Limb (tissue), 2 donors: ENCODE measurements around the gene HEATR5A.

Experiments
- DNase-seq, 2 donors: peaks; one replicate each; pipeline ENCODE4 v3.0.0-alpha.2; 2016; ENCODE audit errors: extremely low spot score in 2 of 2

HEATR5A gene

DNA sequence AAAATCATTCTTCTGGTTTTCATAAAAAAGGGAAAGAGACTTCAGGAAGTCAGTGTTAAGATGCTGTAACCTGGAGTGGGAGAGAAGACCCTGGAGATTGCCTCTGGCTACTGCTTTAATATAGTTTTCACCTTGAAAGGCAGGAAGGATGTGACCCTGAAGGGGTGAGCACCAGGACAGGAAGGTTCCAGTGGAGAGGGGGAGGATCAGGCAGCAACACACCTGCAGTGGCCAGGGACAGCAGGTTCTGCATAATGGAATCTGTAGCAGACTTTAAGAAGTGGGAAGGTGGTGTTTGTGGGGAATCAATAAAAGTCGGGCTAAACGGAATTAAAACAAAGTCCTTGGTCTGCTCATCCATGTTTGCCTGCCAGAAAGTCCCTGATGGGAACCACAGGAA, 6.3 kb upstream of the HEATR5A start:
- DNase-seq = no peak

DNA sequence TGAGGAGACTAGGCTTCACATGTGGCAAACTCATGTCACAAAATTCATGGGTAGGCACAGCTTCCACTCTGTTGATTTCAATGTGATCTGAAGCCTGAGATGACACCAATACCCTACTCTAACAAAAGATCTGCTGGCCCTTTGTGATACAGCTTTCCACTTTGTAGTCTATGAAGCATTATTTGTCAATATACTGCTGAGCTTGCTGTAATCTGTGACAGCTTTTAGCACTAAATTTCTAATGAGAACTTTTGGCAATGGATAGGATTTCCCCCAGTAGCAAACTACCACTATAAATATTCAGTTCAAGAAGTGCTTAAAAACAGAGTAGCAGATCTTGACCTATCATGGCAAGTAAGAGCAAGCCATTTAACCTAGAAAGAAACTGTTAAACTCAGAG, 5.6 kb upstream of the HEATR5A start:
- no peak for DNase-seq

DNA sequence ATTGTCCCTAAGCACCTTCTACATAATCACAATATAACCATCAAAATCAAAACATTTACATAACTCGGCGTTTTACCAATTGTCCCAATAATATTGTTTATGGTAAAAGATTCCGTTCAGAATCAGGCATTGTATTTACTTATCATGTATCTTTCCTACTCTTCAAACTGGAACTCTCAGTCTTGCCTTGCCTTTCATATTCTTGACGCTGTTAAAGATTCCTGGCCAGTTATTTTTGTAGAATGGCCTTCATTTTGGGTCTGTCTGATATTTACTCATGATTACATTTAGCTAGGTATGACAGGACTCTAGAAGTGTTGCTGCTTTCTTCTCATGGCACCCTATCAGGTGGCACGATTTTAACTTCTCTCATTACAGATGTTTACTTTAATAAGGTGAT, 850 bp upstream of the HEATR5A start:
- DNase-seq = no peak

DNA sequence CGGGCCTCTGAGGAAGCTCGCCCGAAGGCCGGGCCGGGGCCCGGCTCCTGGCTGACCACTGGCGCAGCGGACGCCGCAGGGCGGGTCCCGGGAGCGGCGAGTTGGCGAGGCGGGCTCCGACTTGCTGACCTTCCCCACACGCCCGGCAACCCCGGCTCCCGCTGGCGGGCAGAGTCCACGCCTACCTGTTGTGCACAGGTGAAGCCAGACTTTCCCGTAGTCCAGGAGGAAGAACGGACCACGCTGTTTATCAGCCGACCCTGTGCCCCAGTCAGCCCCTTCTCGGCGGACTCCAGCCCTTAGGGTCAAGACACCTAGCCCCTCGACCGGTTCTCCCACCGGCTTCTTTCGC, 407 bp downstream of the HEATR5A start:
- DNase-seq = peak in 1 of 2 donors; percentile 70

DNA sequence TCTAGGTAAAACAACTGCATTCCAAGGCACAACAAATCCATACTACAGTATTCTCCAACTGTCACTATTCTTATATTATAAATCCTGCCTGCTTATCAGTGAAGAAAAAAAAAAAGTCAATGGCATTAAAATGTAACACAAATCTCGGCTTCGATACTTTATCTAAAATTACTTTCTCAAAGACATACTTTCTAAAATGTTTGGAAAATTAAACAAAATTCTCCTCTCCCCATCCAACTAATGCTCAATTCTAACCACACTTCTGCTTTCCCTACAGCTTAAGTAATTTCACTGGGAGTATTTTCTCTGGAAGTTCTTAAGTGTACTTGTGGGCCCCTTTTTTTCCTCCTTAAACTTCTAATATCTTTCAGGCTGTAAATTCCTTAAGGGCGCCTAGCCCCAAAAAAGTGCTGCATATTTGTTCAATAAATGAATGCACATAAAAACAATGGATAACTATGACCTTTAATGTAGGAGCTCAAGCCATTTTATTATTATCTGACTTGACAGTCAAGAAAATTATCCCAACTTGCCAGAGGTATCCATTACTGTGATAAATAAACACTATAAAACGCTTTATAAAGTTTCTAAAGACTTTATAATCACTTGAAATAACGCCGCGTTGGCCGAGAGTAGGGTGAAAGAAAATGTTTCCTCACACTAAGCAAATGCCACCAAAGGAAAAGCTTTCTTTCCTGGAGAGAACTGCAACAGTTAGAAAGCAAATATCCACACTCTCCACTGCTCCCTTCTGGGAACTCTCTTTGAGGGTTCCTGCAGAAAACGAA, 977 bp downstream of the HEATR5A start:
- DNase-seq = no peak

DNA sequence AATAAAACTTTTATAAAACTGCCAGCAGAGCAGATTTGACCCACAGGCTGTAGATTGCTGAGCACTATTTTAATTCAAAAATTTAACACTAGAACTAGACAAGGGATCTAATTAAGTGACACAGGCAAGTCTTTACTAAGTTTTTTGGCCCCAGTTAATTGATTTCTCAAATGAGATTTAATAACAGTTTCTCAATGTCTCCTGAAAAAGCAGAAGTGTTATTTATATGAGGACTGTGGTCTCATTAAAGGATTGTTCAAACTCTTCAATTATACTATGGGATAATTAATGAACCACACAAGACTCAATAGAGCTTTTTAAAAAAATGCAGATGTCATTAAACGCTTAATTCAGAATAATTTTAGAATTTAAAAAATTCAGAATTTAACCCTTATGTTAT, 1.9 kb downstream of the HEATR5A start:
- no peak for DNase-seq

DNA sequence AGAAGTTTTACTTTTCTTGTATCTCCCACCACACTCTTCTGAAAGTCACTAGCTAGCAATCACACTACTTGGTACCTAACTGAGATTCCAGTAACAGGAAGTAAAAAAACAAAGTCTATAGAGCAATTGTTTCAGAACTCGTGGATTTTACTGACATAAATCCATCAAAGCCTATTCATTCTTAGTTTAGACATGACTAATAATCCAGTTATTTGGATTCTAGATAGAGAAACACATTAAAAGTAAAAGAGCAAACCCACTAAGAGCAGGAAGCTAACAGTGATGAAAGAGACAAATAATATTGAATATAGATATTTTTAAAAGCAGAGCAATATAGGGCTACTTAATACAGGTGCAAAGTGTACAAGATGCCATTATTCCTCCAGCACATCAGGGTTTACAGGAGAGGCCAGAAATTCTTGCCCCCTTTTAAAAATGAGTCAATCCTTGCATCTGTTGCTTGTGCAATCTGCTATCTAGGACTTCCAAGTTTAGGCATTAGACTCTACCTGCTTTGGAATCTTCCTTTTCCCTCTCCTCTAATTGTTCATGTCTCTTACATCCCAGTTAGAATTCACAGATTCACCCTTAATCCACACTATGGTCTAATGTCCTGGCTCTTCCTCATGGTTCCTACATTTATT, 6.0 kb downstream of the HEATR5A start:
- no peak for DNase-seq

DNA sequence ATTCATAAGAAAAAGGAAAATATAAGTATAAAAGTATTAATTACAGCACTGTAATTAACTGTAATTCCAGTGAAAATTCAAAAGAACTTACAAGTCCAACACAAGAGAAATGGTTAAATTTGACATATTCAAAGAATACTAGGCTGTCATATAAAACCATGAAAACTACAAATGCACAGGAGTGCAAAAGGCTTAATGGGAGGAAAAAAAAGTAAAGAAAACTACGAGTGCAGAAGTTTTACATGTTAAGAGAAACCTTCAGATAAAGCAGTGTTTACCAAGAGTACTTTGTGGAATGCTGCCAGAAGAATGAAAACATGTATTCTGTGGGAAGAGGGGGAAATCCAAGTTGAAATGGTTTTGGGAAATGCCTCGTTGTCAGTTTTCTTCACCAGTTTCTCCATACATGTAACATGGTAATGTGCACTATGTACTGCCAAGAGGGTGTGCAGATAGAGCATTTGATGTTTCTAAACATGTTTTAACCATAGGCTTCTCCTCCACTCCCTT, 9.1 kb downstream of the HEATR5A start:
- no peak for DNase-seq

DNA sequence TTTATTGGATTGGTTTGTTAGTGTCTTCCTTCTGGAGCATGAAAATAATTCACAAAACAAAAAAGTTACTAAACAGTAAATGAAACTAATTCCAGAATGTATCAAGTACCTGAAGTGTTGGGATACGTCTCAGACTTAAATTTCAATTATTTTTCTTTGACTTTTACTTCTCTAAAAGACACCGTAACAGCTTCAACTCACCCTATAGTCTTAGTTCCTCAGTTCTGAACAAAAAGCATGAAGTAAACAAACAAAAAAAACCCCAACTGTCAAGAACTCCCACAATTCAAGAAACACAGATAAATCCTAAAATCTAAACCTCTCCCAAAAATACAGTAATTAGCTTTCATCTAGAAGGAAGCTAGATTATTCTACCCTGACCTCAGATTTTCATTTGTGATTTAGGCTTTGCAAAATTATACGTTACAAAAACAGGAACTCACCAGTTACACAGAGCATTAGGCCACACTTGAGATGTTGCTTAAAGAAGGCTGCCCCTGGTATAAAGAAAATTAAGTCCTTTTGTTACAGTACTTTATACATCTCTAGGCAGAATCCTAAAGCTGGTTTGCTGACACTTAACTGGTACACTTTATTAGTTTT, 10.2 kb downstream of the HEATR5A start:
- no peak for DNase-seq

DNA sequence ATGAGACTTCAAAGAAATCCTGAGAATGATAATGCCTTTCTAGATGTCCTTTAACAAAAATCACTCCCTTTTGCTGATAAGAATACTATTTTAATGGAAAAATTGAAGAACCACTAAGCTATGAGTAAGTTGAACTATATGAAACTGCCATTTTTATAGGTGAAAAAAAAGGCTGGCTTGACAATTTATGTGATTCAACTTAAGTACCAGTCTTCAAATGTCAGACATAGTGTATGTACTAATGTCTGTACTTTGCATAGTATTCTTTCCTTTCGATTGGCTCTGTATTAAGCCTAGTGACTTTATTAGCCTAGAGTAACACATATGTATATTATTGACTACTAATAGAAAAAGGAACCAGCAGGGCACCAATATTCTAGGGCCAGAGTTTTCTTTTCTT, 11.9 kb downstream of the HEATR5A start:
- no peak for DNase-seq

DNA sequence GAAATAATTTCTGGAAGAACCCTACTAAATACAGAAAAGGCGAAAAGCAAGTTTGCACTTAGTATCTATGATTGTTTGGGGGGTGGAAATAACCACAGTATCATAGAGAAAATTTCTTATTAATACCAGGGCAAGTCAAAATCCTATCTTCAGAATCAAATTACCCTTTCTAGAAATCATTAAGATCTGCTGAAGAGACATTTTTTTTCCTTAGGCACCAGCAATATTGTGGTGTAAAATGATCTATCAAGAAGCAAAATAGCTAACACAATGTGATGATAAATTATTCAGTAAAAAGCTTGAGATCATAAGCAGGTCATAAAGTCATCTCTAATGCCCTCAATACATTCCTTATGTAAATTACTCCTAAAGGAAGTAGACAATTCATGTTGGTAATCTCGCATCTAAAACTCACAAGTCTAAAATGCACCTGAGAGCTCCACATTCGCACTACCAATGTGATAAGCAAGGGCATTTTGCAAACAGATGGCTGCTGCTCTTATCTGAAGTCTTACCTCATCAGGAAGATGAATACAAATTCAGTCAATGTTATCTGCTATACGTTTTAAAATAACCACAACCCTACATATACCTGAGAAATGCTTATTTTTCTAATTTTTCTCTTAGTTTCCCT, 14.6 kb downstream of the HEATR5A start:
- no peak for DNase-seq

DNA sequence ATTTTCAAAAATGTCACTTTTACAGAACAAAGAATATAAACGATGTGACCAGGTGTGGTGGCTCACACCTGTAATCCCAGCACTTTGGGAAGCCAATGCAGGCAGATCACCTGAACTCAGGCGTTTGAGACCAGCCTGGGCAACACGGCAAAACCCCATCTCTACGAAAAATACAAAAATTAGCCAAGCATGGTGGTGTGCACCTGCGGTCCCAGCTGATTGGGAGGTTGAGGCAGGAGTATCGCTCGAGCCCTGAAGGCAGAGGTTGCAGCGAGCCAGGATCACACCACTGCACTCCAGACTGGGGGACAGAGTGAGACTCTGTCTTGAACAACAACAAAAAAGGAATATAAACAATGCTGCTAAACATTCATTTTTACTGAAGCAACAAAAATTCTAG, 15.2 kb downstream of the HEATR5A start:
- DNase-seq = no peak

DNA sequence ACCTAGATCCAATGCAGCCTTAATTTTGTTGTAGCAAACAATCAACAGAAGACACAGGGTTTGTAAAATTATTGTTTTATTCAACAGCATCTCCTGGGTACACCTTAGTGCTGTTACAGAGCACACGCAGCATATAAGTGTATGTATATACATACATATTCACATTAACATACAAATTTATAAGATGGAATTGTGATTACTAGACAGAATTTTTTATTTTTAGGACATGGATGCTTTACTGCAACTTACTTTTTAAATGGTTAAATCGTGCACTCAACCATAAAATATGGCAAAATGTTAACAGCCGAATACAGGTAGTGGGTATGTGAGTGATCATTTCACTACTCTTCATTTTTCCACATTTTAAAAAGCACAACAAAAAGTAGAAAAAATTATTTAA, 16.6 kb downstream of the HEATR5A start:
- DNase-seq = no peak

DNA sequence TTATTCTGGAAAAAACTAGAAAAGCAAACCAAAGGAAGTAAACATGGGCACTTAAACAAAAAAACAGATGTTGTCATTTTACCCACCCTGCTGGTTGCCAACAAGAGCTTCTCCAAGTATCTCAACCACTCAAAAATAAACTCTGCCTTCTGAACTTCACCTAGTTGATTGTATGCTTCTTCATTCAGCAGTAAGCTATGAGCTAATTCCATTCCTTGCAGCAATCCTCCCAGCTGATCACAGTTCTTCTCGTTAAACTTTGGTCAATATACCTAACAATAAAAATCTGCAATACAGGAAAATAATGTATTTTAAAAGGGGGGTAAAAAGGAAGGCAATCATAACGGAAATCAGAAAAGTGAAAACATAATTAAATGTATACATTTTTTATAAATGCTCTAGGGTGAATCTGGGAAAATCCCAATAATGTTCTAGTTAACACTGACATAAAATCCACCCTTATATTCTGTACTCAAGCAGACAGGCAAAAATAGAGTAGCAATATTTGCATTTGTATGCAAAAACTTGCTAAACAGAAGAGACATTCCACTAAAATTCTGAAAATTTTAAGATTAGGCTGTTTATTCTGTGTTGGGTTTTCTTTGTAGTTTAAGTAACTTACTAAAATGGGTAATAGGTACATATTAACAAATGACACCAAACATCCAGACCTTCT, 17.4 kb downstream of the HEATR5A start:
- no peak for DNase-seq

DNA sequence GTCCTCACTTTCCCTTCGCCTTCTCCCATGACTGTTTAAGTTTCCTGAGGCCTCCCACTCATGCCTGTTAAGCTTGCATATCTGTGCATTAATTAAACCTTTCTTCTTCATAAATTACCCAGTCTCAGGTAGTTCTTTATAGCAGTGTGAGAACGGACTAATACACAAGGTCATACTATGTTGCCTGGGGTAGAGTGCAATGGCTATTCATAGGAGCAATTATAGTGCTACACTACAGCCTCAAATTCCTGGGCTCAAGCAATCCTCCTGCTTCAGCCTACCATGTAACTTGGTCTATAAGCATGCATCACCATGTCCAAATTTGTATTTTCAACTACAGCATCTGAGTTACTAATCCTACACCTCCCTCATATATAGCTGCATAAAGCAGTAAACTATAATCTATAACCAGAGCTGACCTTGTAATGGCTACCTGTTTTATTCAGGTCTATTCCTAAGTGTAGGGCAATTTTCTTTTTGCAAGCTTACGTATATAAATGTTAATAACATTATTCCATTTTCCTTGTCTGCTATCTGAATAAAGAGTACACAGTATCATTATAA, 18.9 kb downstream of the HEATR5A start:
- no peak for DNase-seq

DNA sequence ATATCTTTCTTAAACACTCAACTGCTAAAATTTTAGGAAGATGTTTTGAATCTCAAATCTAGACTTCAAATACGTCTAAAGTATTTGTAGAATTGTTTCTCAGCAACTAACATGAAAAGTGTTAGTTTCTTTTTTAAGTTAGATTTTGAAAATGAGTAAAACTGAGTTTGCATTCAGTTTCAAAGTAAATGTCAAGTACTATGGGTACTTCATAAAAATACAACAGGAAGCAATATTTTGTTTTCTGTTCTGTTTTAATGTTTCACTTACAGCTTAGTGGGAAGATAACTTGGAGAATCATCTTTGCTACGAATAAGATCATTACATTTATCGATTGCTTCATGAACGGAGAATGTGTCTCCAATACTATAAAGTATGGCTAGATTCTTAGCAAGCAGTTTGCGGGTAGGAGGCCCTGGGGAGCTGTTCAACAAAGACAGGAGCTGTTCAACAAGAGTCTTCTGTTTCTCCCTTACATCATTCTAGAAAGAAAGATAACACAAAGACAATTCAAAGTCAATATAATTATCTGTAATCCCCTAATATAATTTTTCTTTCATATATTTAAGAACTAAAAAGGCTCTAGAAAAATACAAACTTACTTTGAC, 20.2 kb downstream of the HEATR5A start:
- no peak for DNase-seq

DNA sequence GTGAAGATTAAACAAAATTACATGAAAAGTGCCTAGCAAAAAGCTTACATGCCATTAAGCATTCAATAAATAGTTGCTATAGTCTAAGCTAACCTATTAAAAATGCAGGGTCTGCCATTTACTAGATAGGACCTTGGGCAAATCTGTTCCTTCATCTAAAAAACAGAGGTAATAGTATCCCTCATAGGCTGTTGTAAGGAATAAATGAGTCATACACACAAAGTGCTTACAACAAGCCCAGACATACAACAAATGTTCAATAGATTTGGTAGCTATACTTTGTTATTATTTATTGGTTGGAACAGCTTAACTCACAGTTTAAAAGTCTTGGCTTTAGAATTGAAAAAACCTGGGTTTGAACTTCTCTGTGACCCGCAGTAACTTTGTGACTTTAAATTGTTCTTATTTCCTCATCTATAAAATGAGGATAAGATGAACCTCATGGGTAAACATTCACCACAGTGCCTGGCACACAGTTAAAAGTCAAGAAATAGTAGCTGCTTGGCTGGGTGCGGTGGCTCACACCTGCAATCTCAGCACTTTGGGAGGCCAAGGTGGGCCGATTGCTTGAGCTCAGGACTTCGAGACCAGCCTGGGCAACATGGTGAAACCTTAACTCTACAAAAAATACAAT, 24.7 kb downstream of the HEATR5A start:
- no peak for DNase-seq

DNA sequence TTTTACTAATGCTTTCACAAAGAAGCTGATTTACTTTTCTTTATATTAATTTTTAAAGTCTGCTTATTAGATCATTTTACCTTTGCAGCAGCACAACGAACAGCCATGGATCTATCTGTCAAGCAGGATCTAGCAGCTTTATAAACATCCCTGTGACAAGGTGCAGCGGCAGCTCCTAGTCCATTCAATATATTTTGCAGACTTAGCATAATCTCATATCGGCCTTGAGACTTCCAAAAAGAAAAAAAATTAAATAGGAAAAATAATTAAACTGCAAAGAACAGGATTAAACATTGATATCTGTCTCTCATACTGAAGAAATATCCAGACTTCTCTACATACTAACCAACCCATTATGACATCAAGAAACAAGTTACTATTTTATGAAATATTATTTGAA, 25.2 kb downstream of the HEATR5A start:
- DNase-seq = no peak

DNA sequence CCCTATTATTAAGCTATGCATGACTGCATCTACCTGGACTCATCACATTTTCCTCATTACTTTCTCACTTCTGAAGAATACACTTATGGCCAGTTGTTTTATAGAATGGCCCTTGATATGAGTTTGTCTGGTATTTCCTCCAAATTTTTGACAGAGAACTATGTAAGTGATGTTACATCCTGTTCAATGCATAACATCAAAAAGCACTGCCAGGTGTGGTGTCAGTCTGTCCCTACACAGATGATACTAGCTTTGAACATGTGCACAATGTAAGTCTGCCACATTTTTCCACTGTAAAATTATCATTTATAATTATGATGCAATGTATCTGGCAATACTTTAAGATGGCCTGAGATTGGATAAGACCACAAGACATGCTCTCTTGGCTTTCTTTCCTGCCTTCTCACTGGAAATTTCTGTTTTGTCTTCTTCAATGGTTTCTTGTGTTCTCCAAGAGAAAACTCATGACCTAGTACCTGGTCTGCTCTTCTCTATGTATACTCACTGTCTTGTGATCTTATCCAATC, 28.3 kb downstream of the HEATR5A start:
- no peak for DNase-seq

DNA sequence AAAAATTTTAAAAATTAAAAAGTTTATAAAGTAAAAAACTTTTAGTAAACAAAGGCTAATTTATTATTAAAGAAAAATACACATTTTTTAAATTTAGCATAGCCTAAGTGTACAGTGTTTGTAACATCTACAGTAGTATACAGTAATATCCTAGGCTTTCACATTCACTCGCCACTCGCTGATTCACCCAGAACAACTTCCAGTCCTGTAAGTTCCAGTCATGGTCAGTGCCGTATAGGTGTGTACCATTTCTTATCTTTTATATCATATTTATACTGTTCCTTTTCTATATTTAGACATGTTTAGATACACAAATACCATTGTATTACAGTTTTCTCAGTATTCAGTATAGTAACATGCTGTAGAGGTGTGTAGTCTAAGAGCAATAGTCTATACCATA, 28.9 kb downstream of the HEATR5A start:
- no peak for DNase-seq
